Suprapubic skin (tissue), 3 donors: Measurements from ENCODE around the gene BTRC.

Source experiments
- EP300 ChIP-seq: sonication (generic); formaldehyde crosslinking; IDR thresholded peaks from one replicate; pipeline ENCODE4 v1.6.1; 2017; ENCODE audit warnings: antibody characterized with exemption
- POLR2A ChIP-seq, 2 donors: fragments of 450-650 bp; IDR thresholded peaks; one replicate each; pipeline ENCODE4 v1.6.1; 2017; ENCODE audit warnings: antibody characterized with exemption in 2 of 2, mild to moderate bottlenecking in 2 of 2, moderate library complexity in 2 of 2
- TF ChIP-seq, protein P1 (sequence below), 2 donors: fragments of 200-600 bp in 1 of 2; fragments of 450-650 bp in 1 of 2; sonication (generic) in 1 of 2; IDR thresholded peaks; one replicate each; pipeline ENCODE4 v1.5.1; 2016 to 2019; ENCODE audit warnings: antibody characterized with exemption in 2 of 2, mild to moderate bottlenecking in 1 of 2, moderate library complexity in 1 of 2

DNA sequence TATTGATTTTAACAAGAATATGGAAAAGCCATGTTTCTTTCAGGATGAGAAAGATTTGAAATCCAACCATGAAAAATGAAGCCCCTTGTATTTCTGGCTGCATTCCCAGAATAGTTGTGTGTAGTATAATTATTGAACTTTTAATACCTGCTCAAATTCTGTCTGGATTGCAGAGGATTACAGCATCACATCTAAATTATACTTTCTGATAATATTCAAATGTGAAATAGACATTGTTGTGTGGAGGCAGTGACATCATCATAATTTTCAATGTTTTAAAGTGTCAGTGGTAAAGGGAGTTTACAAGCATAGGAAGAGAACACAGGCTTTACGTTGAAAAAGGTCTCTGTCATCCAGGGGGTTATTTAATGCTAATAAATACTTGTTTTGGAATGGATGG is 140.7 kb downstream of the BTRC start:
- TF ChIP-seq EP300, result no peak
- no peak for TF ChIP-seq POLR2A (IDR thresholded peaks at IDR 0.05)
- TF ChIP-seq, protein P1, sequence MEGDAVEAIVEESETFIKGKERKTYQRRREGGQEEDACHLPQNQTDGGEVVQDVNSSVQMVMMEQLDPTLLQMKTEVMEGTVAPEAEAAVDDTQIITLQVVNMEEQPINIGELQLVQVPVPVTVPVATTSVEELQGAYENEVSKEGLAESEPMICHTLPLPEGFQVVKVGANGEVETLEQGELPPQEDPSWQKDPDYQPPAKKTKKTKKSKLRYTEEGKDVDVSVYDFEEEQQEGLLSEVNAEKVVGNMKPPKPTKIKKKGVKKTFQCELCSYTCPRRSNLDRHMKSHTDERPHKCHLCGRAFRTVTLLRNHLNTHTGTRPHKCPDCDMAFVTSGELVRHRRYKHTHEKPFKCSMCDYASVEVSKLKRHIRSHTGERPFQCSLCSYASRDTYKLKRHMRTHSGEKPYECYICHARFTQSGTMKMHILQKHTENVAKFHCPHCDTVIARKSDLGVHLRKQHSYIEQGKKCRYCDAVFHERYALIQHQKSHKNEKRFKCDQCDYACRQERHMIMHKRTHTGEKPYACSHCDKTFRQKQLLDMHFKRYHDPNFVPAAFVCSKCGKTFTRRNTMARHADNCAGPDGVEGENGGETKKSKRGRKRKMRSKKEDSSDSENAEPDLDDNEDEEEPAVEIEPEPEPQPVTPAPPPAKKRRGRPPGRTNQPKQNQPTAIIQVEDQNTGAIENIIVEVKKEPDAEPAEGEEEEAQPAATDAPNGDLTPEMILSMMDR (IDR thresholded peaks at IDR 0.05), result no peak
